ENCODE data around the gene THAP5.

The THAP5 gene

GRCh38 chr7:108528183-108528712 lies 41.3 kb downstream of the THAP5 start:
- DNase-seq, result no peak

- no peak for DNase-seq
Measured at GRCh38 chr7:108526768-108527017, 42.8 kb downstream of the THAP5 start.

DNA sequence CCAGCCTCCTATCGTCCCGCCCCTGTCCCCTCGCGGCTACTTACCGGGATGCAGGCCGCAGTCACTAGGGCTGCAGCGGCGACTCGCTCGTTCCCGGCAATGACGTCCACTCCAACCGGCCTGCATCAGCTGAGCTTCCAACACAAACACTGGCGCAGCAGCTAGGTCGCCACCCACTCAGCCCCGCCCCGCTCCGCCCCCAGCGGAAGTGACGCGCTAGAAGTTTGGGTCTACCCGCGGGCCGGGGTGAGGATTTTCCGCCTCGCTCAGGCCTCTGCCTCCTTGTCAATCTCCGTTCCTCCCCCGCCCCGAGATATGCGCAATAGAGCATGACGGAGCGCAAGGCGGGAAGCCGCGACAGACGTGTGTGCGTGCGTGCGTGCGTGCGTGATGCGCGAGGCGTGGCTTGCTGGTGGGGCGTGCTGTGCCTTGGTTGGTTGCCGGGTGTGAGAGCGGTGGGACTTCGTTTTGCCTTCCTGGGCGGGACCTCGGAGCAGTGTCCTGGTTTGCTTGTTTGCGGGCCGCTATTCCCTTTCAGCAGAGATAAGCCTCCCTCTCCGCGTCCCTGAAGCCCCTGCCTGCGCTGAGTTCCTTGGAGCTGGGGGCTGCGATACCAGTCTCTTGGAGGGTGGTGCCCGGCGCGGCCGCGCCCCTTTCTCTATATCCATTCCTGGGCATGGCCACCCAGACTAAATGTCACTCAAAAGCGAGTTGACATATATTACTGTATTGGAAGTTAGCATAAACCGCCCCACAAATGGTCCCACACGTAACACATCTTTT lies 43.3 kb downstream of the THAP5 start, which contains the start of gene PNPLA8:
Gene PNPLA8, minus strand, starts transcription at position 151 of the 783 bp plus-strand sequence. CDS start 10,644 bp downstream, outside the sequence.
- DNase-seq, result peak; percentile 99

DNA sequence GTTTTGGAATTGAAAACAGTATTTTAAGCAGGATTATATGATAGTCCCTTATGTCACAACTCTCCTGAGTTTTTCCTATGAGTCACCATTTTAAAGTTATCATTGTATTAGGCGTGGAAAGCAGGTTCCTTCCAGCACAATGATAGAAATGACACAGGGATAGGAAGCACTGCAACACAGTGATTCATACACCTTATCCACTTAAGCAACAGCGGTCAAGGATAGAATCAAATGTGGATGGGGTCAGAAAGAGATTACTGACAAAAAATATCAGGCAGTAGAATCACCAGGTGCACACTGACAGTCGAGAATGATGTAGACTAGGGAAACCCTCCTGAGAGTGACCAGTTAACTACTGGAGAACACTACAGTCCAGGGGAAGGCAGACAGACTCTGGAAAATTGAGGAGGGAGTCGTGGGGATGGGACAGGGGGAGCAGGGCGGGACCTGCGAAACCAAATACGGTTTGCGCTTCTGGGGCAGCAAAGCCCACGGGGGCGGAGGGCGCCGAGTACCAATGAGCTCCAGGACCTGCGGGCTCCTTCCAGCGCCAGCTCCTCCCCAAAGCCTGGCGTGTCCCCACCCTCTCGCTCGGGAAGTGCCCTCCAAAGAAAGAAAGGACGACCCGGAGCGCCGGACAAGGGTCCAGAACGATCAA lies 44.0 kb downstream of the THAP5 start:
- peak; percentile 86 for DNase-seq

GRCh38 chr7:108522780-108523179 lies 46.7 kb downstream of the THAP5 start:
- DNase-seq, result no peak

DNA sequence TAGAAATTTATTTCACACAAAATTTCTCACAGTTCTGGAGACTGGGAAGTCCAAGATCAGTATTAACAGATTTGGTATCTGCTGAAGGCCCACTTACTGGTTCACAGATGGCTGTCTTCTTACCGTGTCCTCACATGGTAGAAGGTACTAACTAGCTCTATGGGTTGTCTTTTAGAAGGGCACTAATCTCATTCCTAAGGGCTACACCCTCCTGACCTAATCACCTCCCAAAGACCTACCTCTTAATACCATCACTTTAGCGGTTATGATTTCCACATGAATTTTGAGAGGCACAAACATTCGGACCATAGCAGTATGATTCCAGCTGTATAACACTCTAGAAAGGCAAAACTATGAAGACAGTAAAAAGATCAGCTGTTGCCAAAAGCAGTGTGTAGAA lies 51.6 kb downstream of the THAP5 start:
- DNase-seq, result no peak

- no peak for DNase-seq
Measured at GRCh38 chr7:108515630-108516029, 53.9 kb downstream of the THAP5 start.

GRCh38 chr7:108515013-108515412 lies 54.5 kb downstream of the THAP5 start:
- DNase-seq, result no peak

Data from NCI-H345 (cell line).